Stimulated activated CD4-positive, alpha-beta T cell treated with anti-CD3 and anti-CD28 coated beads, Interleukin-2, amount 100 ng/mL, for 4 hours (primary cell): ENCODE results near the gene CEP112.

Source experiments
- DNase-seq: peaks from one replicate; pipeline ENCODE4 v3.0.0-alpha.2; 2020; ENCODE audit warnings: low read depth

Gene CEP112

DNA sequence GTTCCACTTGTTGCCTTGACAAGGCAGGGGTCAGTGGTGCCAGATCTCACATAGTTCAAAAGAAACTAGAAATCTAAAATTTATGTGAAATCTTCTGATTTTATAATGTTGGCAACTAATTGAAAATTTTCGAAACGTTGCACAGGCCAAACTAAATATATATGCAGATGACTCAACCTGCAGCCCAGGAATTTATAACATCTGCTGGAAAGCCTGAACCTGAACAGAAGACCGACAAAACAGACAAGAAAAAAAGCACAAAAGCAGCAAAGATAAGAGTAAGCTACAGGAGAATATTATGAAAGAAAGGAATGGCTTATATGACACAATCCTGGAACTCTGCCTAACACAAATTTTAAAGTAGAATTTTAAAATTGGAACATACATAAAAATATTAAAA lies 207.6 kb downstream of the CEP112 start:
- DNase-seq, result no peak

DNA sequence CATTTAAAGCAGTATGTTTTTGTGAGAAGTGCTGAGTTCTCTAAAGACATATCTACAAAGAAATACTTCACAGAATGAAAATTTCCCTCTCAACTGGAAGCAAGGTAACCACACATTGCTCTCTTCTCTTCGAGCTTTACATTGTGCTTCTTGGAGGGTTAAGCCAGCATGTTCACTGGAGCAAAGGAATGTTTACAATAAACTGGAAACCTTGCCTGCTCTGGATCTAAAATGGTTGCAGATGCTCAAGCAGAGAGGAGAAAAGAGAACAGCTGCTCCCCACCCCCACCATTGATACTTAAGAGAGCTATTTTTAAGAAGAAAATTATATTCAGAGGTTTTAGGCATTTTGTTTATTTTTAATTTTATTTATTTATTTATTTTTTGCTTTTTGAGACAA lies 213.1 kb downstream of the CEP112 start:
- no peak for DNase-seq

DNA sequence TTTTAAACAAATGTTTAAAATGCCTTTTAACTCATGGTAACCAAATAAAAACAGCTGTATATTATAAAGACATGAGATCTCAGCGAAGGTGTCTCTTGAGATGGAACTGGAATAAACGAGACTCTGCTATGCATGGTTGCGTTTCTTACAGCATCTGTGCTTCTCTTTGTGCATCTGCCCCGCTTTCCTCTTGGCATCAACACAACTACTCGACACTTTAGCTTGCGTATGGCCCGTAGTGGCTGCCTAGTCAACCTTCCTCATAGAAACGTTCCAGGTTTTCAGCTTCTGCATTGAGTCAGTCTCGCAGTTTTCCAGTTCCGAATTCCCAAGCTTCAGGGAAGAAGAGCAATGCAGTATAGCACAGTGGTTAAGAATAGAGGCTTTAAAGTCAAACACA lies 214.9 kb downstream of the CEP112 start:
- DNase-seq, result no peak

DNA sequence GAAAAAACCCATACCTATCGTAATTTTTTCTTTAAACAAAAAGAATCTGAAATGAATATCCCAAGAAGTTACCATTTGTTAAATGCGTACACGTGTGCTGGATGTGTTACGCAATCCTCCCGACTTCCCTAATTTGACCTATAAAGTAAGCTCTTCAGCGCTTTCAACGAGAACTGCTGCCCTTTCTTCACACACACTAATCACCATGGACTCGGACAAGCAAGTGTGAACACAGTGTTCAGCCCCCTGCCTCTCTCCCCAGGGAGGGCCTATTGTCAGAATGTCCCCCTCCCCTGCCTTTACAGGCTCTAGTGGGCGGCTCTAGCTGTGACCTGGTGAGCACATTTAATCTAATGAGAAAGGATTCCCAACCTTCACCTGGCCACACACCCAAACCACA lies 216.1 kb downstream of the CEP112 start:
- DNase-seq, result no peak

DNA sequence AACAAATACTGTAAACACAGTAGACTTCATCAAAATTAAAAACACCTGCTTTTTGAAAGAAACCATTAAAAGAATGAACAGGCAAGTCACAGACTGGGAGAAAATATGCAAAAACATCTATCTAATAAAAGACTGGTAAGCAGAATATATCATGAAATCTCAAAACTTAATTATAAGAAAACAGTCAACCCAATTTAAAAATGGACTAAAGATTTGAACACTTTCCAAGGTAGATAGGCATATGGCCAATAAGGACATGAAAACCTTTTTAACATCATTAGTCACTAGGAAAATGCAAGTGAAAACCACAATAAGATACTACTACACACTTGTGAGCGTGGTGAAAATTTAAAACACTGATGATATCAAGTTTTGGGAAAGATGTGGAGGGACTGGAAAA lies 218.7 kb downstream of the CEP112 start:
- DNase-seq, result no peak

DNA sequence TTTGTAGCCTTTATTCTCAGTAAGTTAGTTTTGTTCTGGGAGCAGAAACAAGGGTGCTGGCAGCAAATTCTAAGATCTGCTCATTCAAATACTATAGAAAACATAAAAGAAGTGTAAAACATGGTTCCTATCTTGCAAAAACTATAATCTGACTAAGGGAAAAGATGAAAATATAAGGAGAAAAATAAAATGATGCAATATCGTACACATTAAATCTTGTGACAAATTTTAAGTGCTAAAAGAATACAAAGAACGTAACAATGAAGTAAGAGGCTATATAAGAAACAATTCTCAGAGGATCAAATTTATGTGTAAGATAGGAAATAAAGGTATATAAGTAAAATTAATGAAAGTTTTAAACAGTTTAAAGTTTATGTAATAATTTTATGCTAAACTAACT lies 224.6 kb downstream of the CEP112 start:
- no peak for DNase-seq

DNA sequence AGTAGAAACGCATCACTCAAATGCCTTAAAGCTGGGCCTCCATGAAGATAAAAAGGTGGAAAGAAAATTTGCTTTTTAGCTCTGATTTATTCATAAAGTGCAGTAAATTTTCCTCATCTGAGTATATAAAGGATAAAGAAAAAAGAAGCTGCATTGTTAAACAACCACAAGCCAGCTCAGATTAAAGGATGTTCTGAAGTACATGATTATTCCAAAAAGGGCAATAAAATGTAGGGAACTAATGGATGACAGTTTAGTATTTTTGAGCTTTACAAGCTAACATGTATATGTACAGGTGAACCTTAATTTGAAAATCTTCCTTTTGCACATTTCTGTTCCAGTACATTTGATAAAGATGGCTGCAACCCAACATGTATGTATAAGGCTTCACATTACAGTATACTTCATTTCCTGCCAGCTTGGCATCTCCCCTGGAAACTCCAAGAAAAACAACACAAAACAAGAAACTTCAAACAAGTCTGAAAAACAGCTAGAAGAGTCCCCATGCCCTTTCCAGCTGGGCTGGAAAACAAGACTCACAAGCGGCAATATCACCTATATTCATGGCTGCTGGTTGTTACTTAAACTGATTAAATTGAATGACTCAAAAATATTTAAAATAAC lies 225.7 kb downstream of the CEP112 start:
- no peak for DNase-seq

DNA sequence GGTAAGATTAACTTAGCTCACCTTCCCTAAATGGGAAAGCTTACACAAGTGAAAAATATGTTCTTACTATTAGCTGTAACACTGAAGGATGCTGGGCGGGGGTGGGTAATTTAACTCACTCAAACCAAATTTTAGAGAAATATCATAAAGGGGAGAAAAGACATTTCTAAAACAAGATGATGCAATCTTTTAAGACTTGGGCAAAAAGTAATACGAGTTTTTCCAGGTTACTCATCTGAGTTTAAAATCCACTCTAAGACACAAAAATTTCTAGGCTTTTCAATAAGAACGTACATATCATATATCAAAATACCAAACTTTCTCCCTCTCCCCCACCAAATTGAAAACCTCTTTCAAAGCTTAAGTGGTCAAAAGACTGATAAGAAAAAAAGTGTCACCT lies 228.8 kb downstream of the CEP112 start:
- DNase-seq, result no peak

DNA sequence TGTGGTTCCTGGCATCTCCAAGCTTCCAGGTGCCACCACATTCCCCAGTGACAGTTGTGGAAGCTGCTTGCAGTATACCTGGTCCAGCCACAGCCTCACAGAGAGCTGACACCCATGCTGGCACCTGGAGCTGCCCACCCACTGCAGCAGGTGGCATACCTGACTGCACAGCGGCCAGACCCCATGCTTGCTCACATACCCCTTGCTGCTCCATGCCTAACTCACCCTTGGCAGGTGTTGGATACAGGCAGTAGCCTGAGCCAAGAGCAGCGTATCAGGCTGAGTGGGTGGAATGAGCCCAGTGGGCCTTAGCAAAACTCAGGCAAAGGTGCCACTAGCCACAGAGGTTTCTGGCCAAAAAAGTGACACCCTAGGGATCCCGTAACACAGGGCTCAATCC lies 232.3 kb downstream of the CEP112 start:
- no peak for DNase-seq

DNA sequence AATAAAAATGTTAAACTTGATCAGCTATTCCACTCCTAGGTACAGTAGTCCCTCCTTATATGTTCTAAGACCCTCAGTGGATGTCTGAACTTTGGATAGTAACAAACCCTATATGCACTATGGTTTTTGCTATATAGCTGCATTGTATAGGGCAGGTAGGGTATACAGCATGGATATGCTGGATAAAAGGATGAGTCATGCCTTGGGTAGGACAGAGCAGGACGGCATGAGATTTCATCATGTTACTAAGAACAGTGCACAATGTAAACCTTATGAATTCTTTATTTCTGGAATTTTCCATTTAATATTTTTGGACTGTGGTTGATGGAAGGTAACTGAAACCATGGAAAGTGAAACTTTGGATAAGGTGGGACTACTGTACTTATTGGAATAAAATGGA lies 235.1 kb downstream of the CEP112 start:
- DNase-seq, result no peak

DNA sequence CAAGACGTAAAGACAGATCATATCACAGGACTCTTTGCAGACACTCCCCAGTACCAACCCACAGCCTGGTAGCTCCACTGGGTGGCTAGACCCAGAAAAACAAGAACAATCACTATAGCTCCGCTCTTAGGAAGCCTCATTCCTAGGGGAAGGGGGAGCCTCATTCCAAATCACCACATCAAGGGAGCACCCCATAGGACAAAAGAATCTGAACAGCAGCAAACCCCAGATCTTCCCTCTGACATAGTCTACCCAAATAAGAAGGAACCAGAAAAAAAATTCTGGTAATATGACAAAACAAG lies 237.8 kb downstream of the CEP112 start:
- DNase-seq, result no peak

DNA sequence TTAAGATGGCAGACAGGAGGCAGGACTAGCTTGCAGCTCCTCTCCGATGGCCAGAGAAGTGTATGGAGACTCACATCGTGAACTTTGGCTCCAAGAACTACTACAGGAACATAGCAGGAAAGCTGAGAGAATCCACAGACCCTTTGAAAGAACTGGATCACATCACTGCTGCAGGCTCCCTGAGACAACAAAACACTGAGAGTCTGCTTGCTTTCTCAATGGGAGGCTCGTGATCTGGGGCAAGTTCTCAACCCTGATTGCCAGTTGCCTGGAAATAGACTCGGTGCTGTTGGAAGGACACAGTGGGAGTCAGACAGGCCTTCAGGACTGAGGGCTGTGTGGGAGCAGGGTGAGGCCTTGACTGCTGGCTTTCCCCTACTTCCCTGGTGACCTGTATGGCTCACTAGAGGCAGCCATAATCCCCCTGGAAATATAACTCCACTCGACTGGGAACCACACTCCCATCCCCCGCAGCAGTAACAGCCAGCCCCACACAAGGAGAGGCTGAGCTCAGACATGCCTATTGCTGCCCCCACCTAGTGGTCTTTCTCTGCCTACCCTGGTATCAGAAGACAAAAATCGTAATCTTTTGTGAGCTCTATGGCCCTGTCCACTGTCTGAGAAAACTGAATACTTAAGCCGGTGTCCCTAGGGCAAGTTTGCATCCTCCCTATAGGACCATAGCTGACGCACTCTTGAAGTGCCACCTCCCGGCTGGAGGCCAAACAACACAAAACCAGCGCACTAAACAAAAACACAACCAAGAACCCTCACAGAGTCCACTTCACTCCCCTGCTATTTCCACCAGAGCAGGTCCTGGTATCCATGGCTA lies 238.4 kb downstream of the CEP112 start:
- DNase-seq, result no peak

DNA sequence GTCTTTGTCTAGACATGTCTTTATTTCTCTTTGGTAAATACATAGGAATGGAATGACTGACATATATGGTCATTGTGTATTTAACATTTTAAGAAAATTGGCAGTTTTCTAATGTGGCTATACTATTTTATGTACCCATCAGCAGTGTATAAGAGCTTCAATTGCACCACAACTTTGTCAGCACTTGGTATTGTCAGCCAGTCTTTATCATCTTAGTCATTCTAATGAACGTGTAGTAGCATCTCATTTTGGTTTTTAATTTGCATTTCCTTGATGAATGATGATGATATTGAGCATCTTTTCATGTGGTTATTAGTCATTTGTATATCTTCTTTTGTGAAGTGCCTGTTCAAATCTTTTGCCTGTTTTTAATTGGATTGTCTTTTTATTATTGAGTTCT lies 239.3 kb downstream of the CEP112 start:
- DNase-seq, result no peak

DNA sequence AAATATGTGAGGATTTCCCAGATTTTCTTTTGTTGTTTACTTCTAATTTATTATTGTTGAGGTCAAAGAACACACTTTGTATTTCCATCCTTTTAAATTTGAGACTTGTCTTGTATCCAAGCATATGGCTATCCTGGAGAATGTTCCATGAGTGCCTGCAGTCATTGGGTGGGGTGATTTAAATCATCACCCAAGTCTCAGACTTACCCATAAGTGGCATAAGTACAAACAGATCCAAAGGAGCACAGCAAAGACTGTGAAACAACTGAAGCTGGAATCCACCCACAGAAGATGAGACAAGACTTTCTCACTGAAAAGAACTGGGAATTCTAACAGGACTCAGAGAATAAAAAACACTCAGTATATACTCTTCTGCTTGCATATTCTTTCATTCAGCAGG lies 239.9 kb downstream of the CEP112 start:
- DNase-seq, result no peak

DNA sequence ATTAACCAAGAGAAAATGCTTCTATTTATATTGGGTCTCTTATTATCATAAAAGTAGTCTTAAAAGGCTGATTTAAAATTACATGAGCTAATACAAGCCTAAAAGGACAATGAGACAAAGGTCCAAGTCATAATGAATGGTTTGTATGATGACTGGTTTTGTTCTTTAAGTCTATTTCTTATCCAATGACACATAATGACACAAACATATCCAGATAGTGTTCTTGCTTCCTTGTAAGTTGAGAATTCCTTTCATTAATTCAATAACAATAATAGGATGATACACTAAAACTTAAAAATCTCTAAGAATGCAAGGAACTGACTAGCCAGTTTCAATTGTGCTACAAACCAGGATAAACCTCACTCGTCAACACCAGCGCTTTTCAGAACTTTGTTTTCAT lies 244.1 kb downstream of the CEP112 start:
- DNase-seq, result no peak

DNA sequence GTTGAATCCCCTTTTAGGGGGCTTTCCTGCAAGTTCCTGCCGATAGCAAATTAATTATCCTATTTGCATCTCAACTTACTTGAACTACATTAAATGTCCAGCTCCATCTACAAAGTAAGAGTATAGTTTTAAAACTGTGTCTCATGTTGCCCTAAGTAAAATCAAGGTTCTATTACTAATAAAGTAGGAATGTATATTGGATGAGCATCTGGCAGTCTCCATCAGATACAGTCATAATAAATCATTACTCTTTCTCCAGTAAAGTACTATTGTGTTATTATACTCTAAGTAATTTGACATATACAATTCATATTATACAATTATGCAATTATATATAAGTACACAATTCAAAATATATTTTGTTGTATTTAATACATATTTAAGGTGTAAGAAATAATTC lies 249.3 kb downstream of the CEP112 start:
- DNase-seq, result no peak

DNA sequence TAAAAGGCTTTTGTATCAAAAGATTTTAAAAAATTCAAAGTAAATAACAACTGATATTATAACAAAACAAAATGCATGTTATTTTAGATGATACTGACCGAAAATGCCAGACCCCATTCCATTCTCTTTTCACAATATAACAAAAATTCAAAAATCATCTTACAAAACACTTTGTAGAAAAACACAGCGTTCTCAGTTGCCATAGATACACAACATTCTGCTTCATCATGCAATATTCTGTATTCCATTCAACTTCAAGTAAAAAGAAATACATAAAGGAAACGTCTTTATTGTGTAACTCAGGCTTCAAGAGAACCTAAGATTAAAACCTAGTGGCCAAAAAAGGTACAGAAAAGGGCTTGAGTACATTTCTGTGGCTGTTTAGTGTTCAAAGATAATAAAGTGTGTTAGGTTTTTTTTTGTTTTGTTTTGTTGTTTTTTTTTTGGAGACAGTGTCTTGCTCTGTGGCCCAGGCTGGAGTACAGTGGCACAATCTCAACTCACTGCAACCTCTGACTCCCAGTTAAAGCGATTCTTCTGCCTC lies 250.5 kb downstream of the CEP112 start:
- DNase-seq, result no peak

DNA sequence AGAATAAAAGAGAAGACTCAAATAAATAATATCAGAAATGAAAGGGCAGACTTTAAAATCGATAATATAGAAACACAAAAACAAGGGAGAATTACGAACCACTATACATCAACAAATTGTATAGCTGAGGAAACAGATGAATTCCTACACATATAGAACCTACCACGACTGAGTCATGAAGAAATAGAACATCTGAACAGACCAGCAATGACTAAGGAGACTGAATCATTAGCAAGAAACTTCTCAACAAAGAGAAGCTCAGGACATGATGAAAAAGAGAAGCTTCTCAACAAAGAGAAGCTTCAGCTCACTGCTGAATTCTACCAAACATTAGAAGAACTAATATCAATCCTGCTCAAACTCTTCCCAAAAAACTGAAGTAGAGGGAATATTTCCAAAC lies 255.9 kb downstream of the CEP112 start:
- no peak for DNase-seq

DNA sequence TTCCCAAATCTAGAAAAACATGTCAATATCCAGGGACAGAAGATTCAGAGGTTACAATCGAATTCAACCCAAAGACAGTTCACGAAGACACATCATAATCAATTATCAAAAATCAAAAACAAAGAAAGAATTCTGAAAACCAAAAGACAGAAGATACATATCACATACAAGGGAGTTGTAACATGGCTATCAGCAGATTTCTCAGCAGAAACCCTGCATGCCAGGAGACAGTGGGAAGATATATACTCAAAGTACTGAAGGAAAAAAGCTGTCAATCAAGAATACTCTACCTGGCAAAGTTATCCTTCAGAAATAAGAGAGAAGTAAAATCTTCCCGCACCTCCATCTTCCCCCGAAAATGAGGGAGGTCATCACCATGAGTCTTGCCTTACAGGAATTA lies 258.6 kb downstream of the CEP112 start:
- no peak for DNase-seq

DNA sequence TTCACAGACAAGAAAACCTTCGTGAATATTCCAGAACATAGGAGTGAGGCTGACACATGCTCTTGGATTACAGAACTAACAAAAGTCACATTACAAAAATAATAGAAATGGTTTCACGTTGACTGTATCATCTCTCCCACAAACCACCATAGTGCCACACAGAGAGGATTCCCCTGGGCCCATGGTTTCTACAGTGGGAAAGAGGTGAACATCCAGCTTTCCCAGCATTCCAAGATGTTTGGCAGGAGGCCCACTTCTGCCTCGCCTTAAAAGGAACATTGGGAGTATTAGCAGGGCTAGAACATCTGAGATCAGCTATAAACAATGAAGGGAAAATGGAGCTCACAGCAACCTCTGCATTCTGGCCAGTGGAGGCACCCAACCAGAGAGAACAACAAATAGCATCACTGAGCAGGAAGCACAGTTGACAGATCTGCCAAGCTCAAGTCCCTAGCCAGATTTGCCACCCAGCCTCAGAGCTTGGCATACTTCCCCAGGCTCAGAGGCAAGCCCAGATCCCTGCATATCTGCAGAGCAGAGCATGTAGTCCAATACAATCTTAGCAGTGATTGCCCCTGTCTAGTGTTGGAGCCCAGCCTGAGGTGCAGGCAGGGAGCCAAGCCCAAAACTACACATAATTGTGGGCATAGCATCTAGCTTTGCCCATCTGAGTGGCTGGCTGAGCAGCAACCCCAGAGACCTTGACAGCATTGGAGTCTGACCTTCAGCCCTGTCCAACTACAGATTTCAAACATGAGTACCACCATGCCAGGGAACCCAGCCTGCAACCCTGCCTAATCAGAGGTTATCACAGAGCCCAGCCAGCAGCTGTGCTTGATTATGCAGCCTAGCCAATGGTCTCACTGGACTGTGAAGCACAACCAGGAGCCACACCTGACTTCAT lies 260.4 kb downstream of the CEP112 start:
- no peak for DNase-seq

DNA sequence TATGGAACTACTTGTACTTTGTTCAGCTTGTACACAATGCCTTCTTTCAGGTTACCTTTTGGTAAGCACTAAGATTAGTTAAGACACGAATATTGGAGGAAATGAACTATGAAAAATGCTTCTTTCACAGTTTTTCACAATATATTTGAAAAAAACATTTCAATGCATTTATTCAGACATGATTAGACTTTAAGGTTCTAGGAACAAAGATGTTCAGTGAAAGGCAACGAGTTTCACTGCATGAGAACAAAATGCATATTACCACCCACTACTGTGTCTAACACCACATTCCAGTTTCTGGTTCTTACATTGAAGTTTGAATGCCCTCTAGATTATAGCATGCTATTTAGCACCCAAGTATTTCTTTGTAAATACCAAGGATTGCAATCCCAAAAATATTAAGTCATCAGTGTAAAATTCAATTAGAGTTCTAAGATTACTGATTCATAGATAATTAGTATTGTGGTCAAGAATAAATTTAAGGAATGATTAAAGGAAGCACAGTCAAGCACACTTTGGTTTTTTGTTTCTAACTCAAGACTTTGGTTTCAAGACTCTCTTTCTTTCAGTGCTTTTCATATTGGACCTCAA lies 261.7 kb downstream of the CEP112 start:
- DNase-seq, result no peak

DNA sequence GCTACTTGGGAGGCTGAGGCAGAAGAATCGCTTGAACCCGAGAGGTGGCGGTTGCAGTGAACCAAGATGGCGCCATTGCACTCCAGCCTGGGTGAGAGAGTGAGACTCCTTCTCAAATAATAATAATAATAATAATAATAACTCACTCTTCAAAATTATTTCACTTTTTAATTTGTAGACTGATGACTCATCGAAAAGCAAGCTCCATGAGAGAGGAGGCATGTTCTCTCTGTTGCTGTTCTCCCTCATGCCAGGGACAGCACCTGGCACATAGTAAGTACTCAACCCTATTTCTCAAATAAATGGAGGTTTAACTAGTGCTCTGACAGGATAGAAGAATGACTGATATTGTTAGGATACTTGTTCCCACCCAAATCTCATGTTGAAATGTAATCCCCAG lies 265.3 kb downstream of the CEP112 start:
- no peak for DNase-seq
